GM13977 (cell line): ENCODE measurements around the gene LMO1.

Experiments used
- DNase-seq: peaks from one replicate; pipeline ENCODE4 v3.0.0; 2012; ENCODE audit warnings: low spot score
- in situ Hi-C: fragments of 300-500 bp; cut with MboI; formaldehyde crosslinking; loops from one replicate; pipeline ENCODE4 v1.12.0; 2022; ENCODE audit warnings: low sequenced_read_pairs, low pct_unique_long_range_greater_than_20kb, mixed read lengths, inconsistent platforms; ENCODE audit not compliant: unreplicated experiment
- TF ChIP-seq, protein P1 (sequence below): IDR thresholded peaks from 2 replicates; pipeline ENCODE4 v1.5.1; 2012; ENCODE audit warnings: mild to moderate bottlenecking, control low read depth; ENCODE audit not compliant: insufficient read depth; ENCODE audit errors: extremely low read depth, missing control alignments

LMO1 gene

DNA sequence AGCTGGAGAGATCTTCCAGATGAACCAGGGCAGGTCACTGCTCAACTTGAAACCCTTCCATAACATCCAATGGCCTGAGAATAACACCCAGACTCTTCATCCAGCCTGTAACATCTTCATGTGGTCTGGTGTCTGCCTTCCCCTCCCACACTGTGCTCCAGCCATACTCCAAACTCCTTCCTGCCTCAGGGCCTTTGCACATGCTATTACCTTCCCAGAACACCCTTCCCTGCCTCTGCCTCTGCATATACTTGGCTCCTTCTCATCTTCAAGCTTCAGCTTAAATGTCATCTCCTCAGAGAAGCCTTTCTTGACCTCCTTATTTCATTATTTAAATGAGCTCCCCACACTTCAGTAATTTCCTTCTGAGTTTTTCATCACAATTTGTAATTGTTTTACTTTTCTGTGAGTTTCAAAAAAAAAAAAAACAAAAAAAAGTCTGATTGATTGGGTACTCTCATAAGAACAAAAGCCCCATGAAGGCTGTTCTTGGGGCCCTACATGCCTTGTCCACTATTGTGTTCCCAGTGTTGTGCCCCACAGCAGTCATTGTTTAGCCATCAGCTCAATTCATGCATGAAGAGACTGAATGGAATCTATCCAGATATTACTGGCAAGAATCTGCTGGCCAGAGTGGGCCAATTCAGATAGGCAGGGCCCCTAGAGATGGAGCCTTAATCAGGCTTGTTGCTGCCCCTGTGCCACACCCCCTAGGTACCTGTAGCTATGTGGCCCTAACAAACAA is 22.1 kb downstream of the LMO1 start:
- DNase-seq = no peak
- TF ChIP-seq, protein P1, sequence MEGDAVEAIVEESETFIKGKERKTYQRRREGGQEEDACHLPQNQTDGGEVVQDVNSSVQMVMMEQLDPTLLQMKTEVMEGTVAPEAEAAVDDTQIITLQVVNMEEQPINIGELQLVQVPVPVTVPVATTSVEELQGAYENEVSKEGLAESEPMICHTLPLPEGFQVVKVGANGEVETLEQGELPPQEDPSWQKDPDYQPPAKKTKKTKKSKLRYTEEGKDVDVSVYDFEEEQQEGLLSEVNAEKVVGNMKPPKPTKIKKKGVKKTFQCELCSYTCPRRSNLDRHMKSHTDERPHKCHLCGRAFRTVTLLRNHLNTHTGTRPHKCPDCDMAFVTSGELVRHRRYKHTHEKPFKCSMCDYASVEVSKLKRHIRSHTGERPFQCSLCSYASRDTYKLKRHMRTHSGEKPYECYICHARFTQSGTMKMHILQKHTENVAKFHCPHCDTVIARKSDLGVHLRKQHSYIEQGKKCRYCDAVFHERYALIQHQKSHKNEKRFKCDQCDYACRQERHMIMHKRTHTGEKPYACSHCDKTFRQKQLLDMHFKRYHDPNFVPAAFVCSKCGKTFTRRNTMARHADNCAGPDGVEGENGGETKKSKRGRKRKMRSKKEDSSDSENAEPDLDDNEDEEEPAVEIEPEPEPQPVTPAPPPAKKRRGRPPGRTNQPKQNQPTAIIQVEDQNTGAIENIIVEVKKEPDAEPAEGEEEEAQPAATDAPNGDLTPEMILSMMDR = no peak
- in situ Hi-C loops = no loop called here

DNA sequence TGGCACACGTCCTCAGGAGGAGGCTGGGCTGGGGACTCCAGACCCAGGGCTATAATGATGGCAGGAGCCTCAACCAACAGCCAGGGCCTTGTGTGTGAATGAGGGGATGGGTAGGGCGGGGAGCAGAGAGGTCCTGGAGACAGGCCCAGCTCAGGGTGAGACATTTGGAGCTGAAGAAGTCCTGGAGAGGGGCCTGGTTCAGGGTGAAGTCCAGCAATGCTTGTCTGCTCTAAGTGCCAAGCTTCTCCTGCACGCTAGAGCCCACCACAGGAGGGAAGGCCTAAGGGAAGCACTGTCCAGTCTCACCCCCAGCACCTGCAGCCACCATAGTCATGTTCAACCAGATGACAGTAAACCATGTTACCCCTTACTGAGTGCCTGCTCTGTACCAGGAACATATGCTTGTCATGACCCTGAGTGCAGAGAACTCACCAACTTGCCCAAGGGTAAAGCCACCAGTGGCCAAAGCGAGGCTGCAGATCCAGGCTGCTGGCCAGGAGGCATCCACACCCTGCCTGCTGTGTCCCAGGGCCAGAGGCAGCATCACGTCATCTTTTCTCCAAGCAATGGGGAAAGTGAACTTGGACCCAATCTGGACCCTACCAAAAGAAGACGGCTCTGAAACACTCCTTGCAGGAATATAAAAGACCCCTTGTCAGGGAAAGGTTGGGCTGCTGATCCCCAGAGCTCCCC is 24.0 kb downstream of the LMO1 start:
- TF ChIP-seq, protein P1 = no peak
- no peak for DNase-seq
- in situ Hi-C loops = no loop called here

DNA sequence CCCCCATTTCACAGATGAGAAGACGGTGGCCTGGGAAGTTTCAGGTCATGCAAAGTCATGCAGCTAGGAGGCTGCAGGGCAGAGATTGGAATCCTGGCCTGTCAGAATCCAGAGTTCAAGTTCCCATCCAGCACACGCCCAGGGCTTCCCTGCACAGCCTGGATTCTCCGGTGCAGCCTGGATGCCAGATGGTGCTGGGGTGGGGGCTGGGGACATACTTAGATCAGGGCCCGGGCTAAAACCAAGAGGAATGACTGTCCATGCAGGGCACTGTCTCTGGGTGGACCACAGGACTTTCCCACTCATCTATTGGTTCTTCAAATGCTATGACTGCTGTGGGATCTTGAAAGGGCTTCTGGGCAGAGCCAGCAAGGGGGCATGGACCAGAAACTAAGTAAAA is 24.6 kb downstream of the LMO1 start:
- in situ Hi-C loops = no loop called here
- DNase-seq = no peak
- TF ChIP-seq, protein P1 = no peak

DNA sequence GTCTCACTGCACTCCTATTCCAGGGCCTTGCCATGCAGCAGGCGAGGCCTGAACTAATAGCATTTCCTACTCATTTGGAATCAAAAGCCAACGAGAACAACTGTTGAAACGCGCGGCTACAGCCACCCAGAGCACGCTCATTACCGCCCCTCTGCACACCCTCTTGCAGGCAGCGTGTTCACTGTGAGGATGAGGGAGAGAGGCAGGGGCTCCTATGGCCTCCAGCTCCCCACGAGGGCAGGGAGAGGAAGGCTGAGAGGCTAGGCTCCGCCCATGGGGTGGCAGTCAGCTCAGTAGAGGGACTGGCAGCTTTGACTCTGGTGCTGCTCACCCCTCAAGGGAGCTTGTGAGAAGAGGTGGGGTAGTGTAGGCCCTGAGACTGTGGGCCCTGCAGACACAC is 26.2 kb downstream of the LMO1 start:
- in situ Hi-C loops = no loop called here
- no peak for DNase-seq

DNA sequence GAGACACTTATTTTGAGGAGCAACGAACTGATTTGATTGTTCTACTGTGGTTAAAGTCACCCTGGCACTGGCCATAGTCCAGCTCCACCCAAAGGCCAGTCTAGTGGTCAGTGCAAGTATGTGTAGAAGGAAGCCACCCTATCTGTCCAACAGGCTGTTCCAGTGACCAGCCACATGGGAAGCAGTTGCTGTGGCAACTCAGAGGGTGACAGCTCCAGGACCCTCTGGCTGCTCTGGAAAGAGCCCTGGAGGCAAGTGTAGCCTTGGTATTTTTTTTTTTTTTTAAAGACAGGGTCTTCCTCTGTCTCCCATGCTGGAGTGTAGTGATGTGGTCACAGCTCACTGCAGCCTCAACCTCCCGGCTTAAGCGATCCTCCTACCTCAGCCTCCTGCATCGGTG is 27.8 kb downstream of the LMO1 start:
- in situ Hi-C loops = no loop called here
- no peak for DNase-seq
- TF ChIP-seq, protein P1 = no peak

More for the DNA sequence above, 26.2 kb downstream of the LMO1 start:
- TF ChIP-seq, protein P1 = no peak

DNA sequence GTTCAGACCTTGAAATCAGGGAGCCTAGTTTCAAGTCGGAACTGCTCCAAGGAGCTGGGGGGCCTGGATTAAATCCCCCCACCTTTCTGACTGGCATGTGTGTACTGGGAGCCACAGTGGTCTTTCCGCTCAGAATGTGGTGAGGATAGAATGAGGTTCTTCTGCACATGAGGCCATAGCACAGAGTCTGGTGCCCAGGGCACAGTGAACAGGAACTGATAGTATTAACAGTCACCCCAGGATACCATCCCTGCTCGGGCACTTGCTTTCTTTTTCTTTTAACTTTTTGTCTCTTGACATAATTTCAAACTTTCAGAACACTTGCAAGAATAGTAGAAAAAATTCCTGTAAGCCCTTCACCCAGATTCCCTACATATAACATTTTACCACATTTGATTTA is 28.8 kb downstream of the LMO1 start:
- in situ Hi-C loops = no loop called here
- TF ChIP-seq, protein P1 = no peak

More for the DNA sequence above, 28.8 kb downstream of the LMO1 start:
- no peak for DNase-seq
